Measurements from ENCODE around the gene GLIS1.

GLIS1 gene

DNA sequence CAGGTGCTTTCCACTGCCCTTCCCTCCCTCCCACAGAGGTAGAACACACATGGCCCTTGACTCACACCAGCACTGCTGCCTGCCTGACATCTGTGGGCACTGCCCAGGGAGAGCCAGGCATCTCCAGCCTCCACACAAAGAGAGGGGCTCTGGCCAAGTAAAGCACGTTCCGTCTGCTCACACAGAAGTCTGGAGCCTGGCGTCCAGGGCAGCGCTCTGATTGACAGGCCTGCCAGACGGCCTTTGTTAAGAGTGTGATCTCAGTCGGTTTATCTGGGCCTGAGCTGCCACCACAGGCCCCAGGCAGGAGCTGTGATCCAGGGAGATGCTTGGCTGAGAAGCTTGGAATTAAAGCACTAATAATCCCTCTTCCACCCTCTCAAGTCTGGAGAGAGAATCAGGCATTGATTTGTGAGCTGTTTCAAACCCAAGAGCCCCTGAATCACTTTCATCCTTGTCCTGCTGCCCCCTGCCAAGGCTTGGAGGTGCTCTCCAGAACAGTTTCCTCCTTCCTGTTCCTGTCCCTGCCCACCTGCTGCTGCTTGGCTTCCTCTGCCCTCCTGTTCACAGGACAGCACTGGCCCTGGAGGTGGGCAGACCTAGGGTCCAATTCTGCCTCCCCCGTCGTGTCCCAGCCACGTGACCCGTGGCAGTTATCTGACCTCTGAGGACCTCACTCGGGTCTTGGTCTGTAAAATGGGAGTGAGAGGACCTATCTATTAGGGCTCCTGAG is 276.0 kb downstream of the GLIS1 start:
- POLR2A ChIA-PET, result no interaction called here

DNA sequence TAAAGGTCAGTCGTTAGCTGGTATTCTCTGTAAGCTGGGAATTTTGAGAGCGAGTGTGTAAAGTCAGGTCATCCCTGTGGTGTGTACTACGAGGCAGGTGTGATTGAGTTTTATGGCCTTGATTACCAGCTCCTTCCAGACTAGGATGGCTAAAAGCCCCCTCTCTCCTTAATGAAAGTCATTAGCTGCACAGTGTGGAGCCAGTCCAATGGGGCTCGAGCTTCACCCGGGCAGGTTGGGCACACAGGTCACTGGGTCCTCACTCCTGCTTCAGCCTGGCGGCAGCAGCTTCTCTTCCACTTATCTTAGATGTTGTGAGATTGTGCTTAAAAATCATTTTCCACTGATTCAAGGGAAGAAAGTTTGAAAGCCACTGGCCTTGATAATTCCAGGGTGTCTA is 276.8 kb downstream of the GLIS1 start:
- ChIA-PET POLR2A (no interaction called here), CTCF (interaction anchor here (1.1 to 4.9 kb wide), 3 partner anchors 9 to 12 kb away, joined by 4 to 23 read pairs (median 4); no protein-coding TSS in a partner anchor)
- no peak overlapping the region for H3K4me3 ChIP-seq (ENCODE audit: low read depth, low read length)
- no peak for DNase-seq (ENCODE audit: low read depth, low spot score)
- TF ChIP-seq, protein P1, sequence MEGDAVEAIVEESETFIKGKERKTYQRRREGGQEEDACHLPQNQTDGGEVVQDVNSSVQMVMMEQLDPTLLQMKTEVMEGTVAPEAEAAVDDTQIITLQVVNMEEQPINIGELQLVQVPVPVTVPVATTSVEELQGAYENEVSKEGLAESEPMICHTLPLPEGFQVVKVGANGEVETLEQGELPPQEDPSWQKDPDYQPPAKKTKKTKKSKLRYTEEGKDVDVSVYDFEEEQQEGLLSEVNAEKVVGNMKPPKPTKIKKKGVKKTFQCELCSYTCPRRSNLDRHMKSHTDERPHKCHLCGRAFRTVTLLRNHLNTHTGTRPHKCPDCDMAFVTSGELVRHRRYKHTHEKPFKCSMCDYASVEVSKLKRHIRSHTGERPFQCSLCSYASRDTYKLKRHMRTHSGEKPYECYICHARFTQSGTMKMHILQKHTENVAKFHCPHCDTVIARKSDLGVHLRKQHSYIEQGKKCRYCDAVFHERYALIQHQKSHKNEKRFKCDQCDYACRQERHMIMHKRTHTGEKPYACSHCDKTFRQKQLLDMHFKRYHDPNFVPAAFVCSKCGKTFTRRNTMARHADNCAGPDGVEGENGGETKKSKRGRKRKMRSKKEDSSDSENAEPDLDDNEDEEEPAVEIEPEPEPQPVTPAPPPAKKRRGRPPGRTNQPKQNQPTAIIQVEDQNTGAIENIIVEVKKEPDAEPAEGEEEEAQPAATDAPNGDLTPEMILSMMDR (IDR thresholded peaks at IDR 0.05; ENCODE audit: insufficient read depth, low read length, missing control alignments), result no peak

More for the DNA sequence above, 276.0 kb downstream of the GLIS1 start:
- H3K4me3 ChIP-seq (ENCODE audit: low read depth, low read length), result no peak overlapping the region
- no peak for DNase-seq (ENCODE audit: low read depth, low spot score)
- CTCF ChIA-PET, result interaction anchor here (1.1 to 4.9 kb wide), 5 partner anchors 8 to 24 kb away, joined by 4 to 23 read pairs (median 4); no protein-coding TSS in a partner anchor
- TF ChIP-seq, protein P1 (IDR thresholded peaks at IDR 0.05; ENCODE audit: insufficient read depth, low read length, missing control alignments), result no peak

DNA sequence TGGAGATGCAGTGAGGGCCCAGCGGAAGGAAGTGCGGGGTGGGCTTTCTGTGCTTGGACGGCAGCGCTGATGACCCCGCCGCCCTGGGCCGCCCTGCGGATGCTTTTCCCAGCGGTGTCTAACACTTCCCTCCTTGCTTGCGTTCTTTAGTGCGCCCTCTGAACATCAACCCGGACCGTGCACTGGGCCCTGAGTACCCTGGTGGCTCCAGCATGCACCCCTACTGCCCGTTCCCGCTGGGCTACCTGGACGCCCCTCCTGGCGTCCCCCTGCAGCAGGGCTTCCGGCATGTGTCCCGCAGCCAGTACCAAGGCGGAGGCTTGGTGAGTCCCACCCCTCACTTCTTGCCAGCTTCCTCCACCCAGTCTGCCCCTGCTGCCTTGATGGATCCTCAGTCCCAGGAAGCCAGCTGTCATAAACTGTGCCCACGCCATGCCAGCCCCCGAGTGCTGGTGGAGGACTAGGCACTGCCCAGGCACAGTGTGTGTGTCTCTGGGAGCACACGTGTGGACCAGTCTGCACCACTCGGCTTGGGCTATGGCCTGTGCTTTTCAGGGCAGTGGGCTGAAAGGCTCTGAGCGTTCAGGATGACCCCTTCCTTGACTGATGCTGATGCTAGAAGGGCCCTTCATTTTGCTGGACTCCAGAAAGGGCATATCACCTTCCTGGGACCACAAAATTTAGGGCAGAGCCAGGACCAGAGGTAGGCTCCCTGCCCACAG is 277.5 kb downstream of the GLIS1 start:
- ChIA-PET POLR2A (no interaction called here), CTCF (interaction anchor here (1.1 to 4.9 kb wide), 7 partner anchors 7 to 183 kb away, joined by 3 to 23 read pairs (median 4); no protein-coding TSS in a partner anchor)
- TF ChIP-seq, protein P1 (IDR thresholded peaks at IDR 0.05; ENCODE audit: insufficient read depth, low read length, missing control alignments), result no peak
- DNase-seq (ENCODE audit: low read depth, low spot score), result no peak
- no peak overlapping the region for H3K4me3 ChIP-seq (ENCODE audit: low read depth, low read length)

DNA sequence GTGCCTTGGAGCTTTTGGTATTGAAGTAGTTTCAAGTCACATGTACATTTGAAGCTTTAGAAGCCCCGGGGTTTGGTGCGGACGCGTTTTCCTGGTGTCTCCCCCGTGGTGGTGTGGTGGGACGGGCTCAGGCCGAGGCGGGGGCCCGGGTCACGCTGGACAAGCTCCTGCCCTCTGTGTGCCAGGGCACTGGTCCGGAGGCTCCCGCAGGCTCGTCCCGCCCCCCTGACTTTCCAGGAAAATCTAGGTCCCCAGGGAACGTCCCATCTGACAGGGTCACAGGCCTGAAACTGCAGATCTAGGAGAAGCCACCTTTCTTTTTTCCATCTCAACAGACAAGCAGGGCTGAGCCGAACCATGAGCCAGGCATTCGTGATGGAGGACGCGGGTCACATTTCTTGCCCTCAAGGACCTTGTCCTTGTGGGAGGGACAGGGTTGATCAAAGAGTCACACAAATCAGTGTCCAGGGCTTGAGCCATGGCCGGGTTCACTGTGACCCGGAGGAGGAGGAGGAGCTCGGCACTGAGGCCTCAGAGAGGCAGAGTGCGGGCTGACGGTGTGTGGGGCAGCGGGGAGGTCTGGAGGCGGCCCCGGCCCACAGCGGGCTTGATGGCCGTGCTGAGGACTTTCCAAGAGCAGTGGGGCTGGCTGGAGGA is 278.2 kb downstream of the GLIS1 start:
- no peak overlapping the region for H3K4me3 ChIP-seq (ENCODE audit: low read depth, low read length)
- TF ChIP-seq, protein P1 (IDR thresholded peaks at IDR 0.05; ENCODE audit: insufficient read depth, low read length, missing control alignments), result no peak
- POLR2A ChIA-PET, result no interaction called here
- DNase-seq (ENCODE audit: low read depth, low spot score), result no peak
- CTCF ChIA-PET, result interaction anchor here (1.0 to 1.7 kb wide), 6 partner anchors 8 to 182 kb away, joined by 3 to 5 read pairs (median 3); no protein-coding TSS in a partner anchor

- ChIA-PET CTCF (interaction anchor here (1.0 to 1.7 kb wide), 5 partner anchors 9 to 182 kb away, joined by 3 to 5 read pairs (median 3); no protein-coding TSS in a partner anchor), POLR2A (no interaction called here)
- H3K4me3 ChIP-seq (ENCODE audit: low read depth, low read length), result no peak overlapping the region
- no peak for DNase-seq (ENCODE audit: low read depth, low spot score)
- TF ChIP-seq, protein P1 (IDR thresholded peaks at IDR 0.05; ENCODE audit: insufficient read depth, low read length, missing control alignments), result no peak
Measured at GRCh38 chr1:53460211-53460634, 278.7 kb downstream of the GLIS1 start.
